Liver (tissue), 9 donors: ENCODE data around the gene IL1RAPL2. TPM values are rescaled to one million over a fixed set of nuclear protein-coding genes. Genes with fewer than 3 reads are reported as not detected.

ENCODE experiments used
- DNase-seq: peaks from one replicate; pipeline ENCODE4 v3.0.0-alpha.2; 2017; ENCODE audit warnings: low spot score
- H3K27ac ChIP-seq, 2 donors: one replicate each; pipeline ENCODE4 v1.7.0; 2013; ENCODE audit warnings: inconsistent platforms in 2 of 2, low read length in 2 of 2, control low read depth in 1 of 2, low read depth in 1 of 2, mild to moderate bottlenecking in 1 of 2
- H3K27me3 ChIP-seq, 4 donors: one replicate each; pipeline versions ENCODE4 v1.6.1 to v1.7.0; 2013; ENCODE audit warnings: low read length in 3 of 4, inconsistent platforms in 1 of 4, mild to moderate bottlenecking in 1 of 4, moderate library complexity in 1 of 4; ENCODE audit not compliant: control insufficient read depth in 4 of 4, insufficient read depth in 4 of 4
- H3K36me3 ChIP-seq, 4 donors: one replicate each; pipeline versions ENCODE4 v1.6.1 to v1.7.0; 2013; ENCODE audit warnings: low read length in 3 of 4, mild to moderate bottlenecking in 3 of 4, low read depth in 1 of 4, moderate library complexity in 1 of 4; ENCODE audit not compliant: control insufficient read depth in 4 of 4, insufficient read depth in 3 of 4
- H3K4me1 ChIP-seq, 4 donors: one replicate each; pipeline versions ENCODE4 v1.6.1 to v1.7.0; 2013; ENCODE audit warnings: low read length in 3 of 4, mild to moderate bottlenecking in 3 of 4, moderate library complexity in 1 of 4; ENCODE audit not compliant: control insufficient read depth in 4 of 4, insufficient read depth in 4 of 4
- H3K4me3 ChIP-seq, 3 donors: one replicate each; pipeline versions ENCODE4 v1.6.1 to v1.7.0; 2013; ENCODE audit warnings: low read length in 3 of 3, control low read depth in 1 of 3, low read depth in 1 of 3, mild to moderate bottlenecking in 1 of 3
- H3K9ac ChIP-seq, 2 donors: one replicate each; pipeline ENCODE4 v1.7.0; 2013; ENCODE audit warnings: low read length in 2 of 2, mild to moderate bottlenecking in 2 of 2, moderate library complexity in 2 of 2, control low read depth in 1 of 2, low read depth in 1 of 2
- H3K9me3 ChIP-seq, 4 donors: one replicate each; pipeline versions ENCODE4 v1.6.1 to v1.7.0; 2013; ENCODE audit warnings: low read length in 3 of 4; ENCODE audit not compliant: control insufficient read depth in 4 of 4
- ATF3 ChIP-seq: IDR thresholded peaks from 2 replicates; pipeline ENCODE4 v1.6.1; 2016; ENCODE audit warnings: antibody characterized with exemption
- EGR1 ChIP-seq, 2 donors: IDR thresholded peaks; 2 replicates each; pipeline ENCODE4 v1.6.1; 2016 to 2018; ENCODE audit warnings: antibody characterized with exemption in 2 of 2, low read depth in 2 of 2
- FOXA1 ChIP-seq: IDR thresholded peaks from 2 replicates; pipeline ENCODE4 v1.6.1; 2016; ENCODE audit warnings: antibody characterized with exemption
- GABPA ChIP-seq, 2 donors: IDR thresholded peaks in 1 of 2; conservative IDR thresholded peaks in 1 of 2; 2 replicates each; pipeline ENCODE4 v1.6.1; 2016; ENCODE audit warnings: antibody characterized with exemption in 2 of 2, mild to moderate bottlenecking in 1 of 2, moderate library complexity in 1 of 2
- HNF4A ChIP-seq, 2 donors: conservative IDR thresholded peaks; 2 replicates each; pipeline ENCODE4 v1.6.1; 2016; ENCODE audit warnings: antibody characterized with exemption in 2 of 2, mild to moderate bottlenecking in 2 of 2
- HNF4G ChIP-seq: IDR thresholded peaks from 2 replicates; pipeline ENCODE4 v1.6.1; 2016; ENCODE audit warnings: antibody characterized with exemption
- JUND ChIP-seq, 2 donors: IDR thresholded peaks; 2 replicates each; pipeline ENCODE4 v1.6.1; 2016; ENCODE audit warnings: antibody characterized with exemption in 2 of 2
- NR2F2 ChIP-seq: IDR thresholded peaks from 2 replicates; pipeline ENCODE4 v1.6.1; 2016; ENCODE audit warnings: antibody characterized with exemption
- RAD21 ChIP-seq, 2 donors: IDR thresholded peaks; 2 replicates each; pipeline ENCODE4 v1.6.1; 2016; ENCODE audit warnings: antibody characterized with exemption in 2 of 2, mild to moderate bottlenecking in 2 of 2
- RXRA ChIP-seq, 2 donors: IDR thresholded peaks; 2 replicates each; pipeline ENCODE4 v1.6.1; 2017 to 2018; ENCODE audit warnings: antibody characterized with exemption in 2 of 2, mild to moderate bottlenecking in 1 of 2
- SP1 ChIP-seq: IDR thresholded peaks from 2 replicates; pipeline ENCODE4 v1.6.1; 2018; ENCODE audit warnings: antibody characterized with exemption, mild to moderate bottlenecking
- TAF1 ChIP-seq: conservative IDR thresholded peaks from 2 replicates; pipeline ENCODE4 v1.6.1; 2016; ENCODE audit warnings: antibody characterized with exemption, mild to moderate bottlenecking
- YY1 ChIP-seq: IDR thresholded peaks from 2 replicates; pipeline ENCODE4 v1.6.1; 2016; ENCODE audit warnings: antibody characterized with exemption, mild to moderate bottlenecking
- WGBS: extraction: QIAGEN DNeasy Blood & Tissue Kit; methylation state at CpG from one replicate; pipeline ENCODE4 v1.1.7; 2013; 5-methylcytosine and 5-hydroxymethylcytosine counted together
- polyA plus RNA-seq, 2 donors: library from polyadenylated mRNA; stranded (reverse) in 1 of 2; unstranded in 1 of 2; fragments of 200-250 nt in 1 of 2; fragments of >200 nt in 1 of 2; fragmentation: Nextera tagmentation in 1 of 2; extraction: Ambion mirVana in 1 of 2; gene quantifications; one replicate each; pipeline versions ENCODE4 v1.2.1 to v1.2.3, GENCODE V29; 2013 to 2015
- total RNA-seq, 2 donors: library from RNA; depleted of rRNA; stranded (reverse); fragments of >200 nt; gene quantifications; one replicate each; pipeline ENCODE4 v1.2.3, GENCODE V29; 2014
- TF ChIP-seq, protein P1 (sequence below): IDR thresholded peaks from 2 replicates; pipeline ENCODE4 v1.6.1; 2016; ENCODE audit warnings: antibody characterized with exemption
- TF ChIP-seq, protein P2 (sequence below): fragments of 150-350 bp; IDR thresholded peaks from 2 replicates; pipeline ENCODE4 v1.5.1; 2017; ENCODE audit warnings: improper control_type of control experiment, low read depth, low read length; ENCODE audit not compliant: missing input control
- TF ChIP-seq, protein P3 (sequence below): IDR thresholded peaks from 2 replicates; pipeline ENCODE4 v1.6.1; 2016; ENCODE audit warnings: antibody characterized with exemption, mild to moderate bottlenecking
- TF ChIP-seq, protein P4 (sequence below): IDR thresholded peaks from 2 replicates; pipeline ENCODE4 v1.6.1; 2016; ENCODE audit warnings: antibody characterized with exemption
- donor health status: healthy.
- donor health status: healthy.
- donor health status: healthy.
- donor health status: healthy.
- donor health status: healthy.

The IL1RAPL2 gene
- total and polyA plus RNA-seq, 4 donors = 0.20 to 1.6 (median 0.91) TPM

DNA sequence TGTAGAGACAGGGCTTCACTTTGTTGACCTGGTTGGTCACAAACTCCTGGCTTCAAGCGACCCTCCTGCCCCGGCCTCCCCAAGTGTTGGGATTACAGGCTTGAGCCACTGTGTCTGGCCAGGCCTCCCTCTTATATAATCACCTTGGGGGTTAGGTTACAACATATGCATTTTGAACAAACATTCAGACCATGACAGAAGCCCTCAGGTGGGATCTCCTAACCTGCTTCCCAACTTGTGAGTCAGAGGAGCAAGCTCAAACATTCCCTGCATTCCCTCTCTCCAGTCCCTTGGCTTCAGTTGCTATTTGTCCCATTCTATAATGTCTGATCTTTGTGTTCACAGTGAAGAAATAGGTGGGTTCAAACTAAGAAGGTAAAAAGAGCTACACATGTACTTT is 1179.9 kb downstream of the IL1RAPL2 start:
- H3K9ac ChIP-seq = no peak overlapping the region
- no peaks in the 10 kb centered on the region for H3K4me1 ChIP-seq
- H3K27ac ChIP-seq = no peak overlapping the region
- no peaks in the 10 kb centered on the region for H3K36me3 ChIP-seq
- DNase-seq = no peak
- H3K4me3 ChIP-seq = no peak overlapping the region
- H3K27me3 ChIP-seq = peaks cover 0 to 2% (median 0%) of the 10 kb centered on the region in 4 donors
- H3K9me3 ChIP-seq = no peaks in the 10 kb centered on the region
- no peak for TF ChIP-seq SP1
- TF ChIP-seq, protein P1, sequence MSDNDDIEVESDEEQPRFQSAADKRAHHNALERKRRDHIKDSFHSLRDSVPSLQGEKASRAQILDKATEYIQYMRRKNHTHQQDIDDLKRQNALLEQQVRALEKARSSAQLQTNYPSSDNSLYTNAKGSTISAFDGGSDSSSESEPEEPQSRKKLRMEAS = no peak
- TF ChIP-seq, protein P2, sequence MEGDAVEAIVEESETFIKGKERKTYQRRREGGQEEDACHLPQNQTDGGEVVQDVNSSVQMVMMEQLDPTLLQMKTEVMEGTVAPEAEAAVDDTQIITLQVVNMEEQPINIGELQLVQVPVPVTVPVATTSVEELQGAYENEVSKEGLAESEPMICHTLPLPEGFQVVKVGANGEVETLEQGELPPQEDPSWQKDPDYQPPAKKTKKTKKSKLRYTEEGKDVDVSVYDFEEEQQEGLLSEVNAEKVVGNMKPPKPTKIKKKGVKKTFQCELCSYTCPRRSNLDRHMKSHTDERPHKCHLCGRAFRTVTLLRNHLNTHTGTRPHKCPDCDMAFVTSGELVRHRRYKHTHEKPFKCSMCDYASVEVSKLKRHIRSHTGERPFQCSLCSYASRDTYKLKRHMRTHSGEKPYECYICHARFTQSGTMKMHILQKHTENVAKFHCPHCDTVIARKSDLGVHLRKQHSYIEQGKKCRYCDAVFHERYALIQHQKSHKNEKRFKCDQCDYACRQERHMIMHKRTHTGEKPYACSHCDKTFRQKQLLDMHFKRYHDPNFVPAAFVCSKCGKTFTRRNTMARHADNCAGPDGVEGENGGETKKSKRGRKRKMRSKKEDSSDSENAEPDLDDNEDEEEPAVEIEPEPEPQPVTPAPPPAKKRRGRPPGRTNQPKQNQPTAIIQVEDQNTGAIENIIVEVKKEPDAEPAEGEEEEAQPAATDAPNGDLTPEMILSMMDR = no peak
- TF ChIP-seq HNF4A (conservative IDR thresholded peaks at IDR 0.05) = no peak
- TF ChIP-seq YY1 = no peak
- no peak for TF ChIP-seq RAD21 (IDR thresholded peaks at IDR 0.05)
- no peak for TF ChIP-seq JUND (IDR thresholded peaks at IDR 0.05)
- TF ChIP-seq TAF1 = no peak
- no peak for TF ChIP-seq EGR1 (IDR thresholded peaks at IDR 0.05; ENCODE audit: low read depth in 2 of 2)
- TF ChIP-seq, protein P3, sequence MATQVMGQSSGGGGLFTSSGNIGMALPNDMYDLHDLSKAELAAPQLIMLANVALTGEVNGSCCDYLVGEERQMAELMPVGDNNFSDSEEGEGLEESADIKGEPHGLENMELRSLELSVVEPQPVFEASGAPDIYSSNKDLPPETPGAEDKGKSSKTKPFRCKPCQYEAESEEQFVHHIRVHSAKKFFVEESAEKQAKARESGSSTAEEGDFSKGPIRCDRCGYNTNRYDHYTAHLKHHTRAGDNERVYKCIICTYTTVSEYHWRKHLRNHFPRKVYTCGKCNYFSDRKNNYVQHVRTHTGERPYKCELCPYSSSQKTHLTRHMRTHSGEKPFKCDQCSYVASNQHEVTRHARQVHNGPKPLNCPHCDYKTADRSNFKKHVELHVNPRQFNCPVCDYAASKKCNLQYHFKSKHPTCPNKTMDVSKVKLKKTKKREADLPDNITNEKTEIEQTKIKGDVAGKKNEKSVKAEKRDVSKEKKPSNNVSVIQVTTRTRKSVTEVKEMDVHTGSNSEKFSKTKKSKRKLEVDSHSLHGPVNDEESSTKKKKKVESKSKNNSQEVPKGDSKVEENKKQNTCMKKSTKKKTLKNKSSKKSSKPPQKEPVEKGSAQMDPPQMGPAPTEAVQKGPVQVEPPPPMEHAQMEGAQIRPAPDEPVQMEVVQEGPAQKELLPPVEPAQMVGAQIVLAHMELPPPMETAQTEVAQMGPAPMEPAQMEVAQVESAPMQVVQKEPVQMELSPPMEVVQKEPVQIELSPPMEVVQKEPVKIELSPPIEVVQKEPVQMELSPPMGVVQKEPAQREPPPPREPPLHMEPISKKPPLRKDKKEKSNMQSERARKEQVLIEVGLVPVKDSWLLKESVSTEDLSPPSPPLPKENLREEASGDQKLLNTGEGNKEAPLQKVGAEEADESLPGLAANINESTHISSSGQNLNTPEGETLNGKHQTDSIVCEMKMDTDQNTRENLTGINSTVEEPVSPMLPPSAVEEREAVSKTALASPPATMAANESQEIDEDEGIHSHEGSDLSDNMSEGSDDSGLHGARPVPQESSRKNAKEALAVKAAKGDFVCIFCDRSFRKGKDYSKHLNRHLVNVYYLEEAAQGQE = no peak
- no peak for TF ChIP-seq NR2F2
- TF ChIP-seq HNF4G = no peak
- 98% methylated on average over 2 of the region's 2 CpGs for WGBS

GRCh38 chrX:105752338-105752956 is 1186.4 kb downstream of the IL1RAPL2 start:
- Histone ChIP-seq H3K36me3 (no peaks in the 10 kb centered on the region), H3K9me3 (no peaks in the 10 kb centered on the region), H3K4me3 (no peak overlapping the region), H3K27ac (no peak overlapping the region), H3K4me1 (no peaks in the 10 kb centered on the region), H3K9ac (no peak overlapping the region), H3K27me3 (peaks cover 0 to 2% (median 0%) of the 10 kb centered on the region in 4 donors)
- 69% methylated on average over 6 of the region's 6 CpGs for WGBS
- TF ChIP-seq YY1 (no peak), FOXA1 (no peak)
- DNase-seq = no peak

DNA sequence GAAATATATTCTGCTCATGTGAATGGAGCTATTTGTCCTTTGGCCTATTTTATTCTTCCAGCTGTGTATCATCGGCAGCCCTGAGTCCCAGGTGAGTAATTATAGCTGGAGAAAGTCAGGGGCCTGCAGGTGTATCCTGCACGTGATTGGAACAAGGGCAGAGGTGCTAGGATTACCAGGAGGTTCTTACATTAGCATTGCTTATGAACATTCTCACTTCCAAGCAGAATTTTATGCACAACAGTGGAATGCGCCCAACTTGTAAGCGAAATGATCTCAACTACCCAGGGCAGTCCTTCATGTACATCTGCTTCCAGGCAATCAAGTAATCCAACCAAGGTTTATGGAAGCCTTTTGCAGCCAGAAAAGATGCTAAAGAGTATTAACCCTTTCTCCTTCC is 1187.4 kb downstream of the IL1RAPL2 start:
- Histone ChIP-seq H3K9me3 (no peaks in the 10 kb centered on the region), H3K9ac (no peak overlapping the region), H3K27me3 (peaks cover 0 to 2% (median 0%) of the 10 kb centered on the region in 4 donors), H3K27ac (no peak overlapping the region), H3K36me3 (no peaks in the 10 kb centered on the region), H3K4me3 (no peak overlapping the region), H3K4me1 (no peaks in the 10 kb centered on the region)
- WGBS = 90% methylated on average over 4 of the region's 4 CpGs
- DNase-seq = no peak
- TF ChIP-seq GABPA (IDR thresholded peaks at IDR 0.05 in 1 of 2, conservative IDR thresholded peaks at IDR 0.05 in 1 of 2) (no peak), RXRA (IDR thresholded peaks at IDR 0.05) (no peak), EGR1 (IDR thresholded peaks at IDR 0.05; ENCODE audit: low read depth in 2 of 2) (no peak), FOXA1 (no peak), TAF1 (no peak), HNF4G (no peak), ATF3 (no peak), NR2F2 (no peak)
- TF ChIP-seq, protein P4, sequence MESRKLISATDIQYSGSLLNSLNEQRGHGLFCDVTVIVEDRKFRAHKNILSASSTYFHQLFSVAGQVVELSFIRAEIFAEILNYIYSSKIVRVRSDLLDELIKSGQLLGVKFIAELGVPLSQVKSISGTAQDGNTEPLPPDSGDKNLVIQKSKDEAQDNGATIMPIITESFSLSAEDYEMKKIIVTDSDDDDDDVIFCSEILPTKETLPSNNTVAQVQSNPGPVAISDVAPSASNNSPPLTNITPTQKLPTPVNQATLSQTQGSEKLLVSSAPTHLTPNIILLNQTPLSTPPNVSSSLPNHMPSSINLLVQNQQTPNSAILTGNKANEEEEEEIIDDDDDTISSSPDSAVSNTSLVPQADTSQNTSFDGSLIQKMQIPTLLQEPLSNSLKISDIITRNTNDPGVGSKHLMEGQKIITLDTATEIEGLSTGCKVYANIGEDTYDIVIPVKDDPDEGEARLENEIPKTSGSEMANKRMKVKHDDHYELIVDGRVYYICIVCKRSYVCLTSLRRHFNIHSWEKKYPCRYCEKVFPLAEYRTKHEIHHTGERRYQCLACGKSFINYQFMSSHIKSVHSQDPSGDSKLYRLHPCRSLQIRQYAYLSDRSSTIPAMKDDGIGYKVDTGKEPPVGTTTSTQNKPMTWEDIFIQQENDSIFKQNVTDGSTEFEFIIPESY = no peak
